GM15510 (cell line): ENCODE measurements around the gene NHP2.

Experiments used
- POLR2A ChIP-seq: IDR thresholded peaks from 3 replicates; pipeline ENCODE4 v1.6.1; 2011; ENCODE audit warnings: borderline replicate concordance; ENCODE audit not compliant: insufficient read length; ENCODE audit errors: extremely low read depth

Gene NHP2

GRCh38 chr5:178153530-178154340 lies at the start of gene NHP2:
NHP2 (minus strand) TSS chr5:178153885; CDS start chr5:178153817, 68 bp downstream.
- peak; percentile 58 for TF ChIP-seq POLR2A

DNA sequence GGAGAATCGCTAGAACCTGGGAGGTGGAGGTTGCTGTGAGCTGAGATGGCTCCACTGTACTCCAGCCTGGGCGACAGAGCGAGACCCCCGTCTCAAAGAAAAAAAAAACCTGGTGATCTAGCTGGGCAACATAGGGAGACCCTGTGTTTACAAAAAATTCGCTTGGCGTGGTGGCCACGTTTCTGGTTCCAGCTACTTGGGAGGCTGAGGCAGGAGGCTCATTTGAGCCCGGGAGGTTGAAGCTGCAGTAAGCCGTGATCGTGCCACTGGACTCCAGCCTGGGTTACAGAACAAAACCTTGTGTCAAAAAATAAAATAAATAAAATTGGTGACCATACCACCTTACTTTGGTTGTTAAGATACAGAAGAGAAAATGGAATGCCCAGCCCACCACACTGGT lies 48.9 kb upstream of the NHP2 start:
- no peak for TF ChIP-seq POLR2A

- no peak for TF ChIP-seq POLR2A
Measured at GRCh38 chr5:178201927-178202235, 48.2 kb upstream of the NHP2 start.

- no peak for TF ChIP-seq POLR2A
Measured at GRCh38 chr5:178201221-178201926, 47.7 kb upstream of the NHP2 start.

- TF ChIP-seq POLR2A: no peak
Measured at GRCh38 chr5:178199581-178200434, 46.1 kb upstream of the NHP2 start.

DNA sequence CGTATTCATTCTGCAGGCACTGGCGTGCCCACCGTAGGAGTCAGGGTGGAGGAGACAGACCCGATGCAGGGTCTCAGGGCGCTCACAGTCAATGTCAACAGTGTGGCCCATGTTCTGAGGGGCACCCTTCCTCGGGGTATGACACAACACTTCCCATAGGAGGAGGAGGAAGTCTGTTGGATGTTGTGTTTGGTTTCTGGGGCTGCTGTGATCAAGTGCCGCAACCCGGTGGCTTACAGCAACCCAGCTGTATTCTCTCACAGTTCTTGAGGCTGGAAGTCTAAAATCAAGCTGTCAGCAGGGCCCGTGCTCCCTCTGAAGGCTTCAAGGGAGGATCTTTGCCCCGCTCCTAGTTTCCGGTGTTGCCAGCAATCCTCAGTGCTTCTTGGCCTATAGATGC lies 45.0 kb upstream of the NHP2 start:
- no peak for TF ChIP-seq POLR2A

DNA sequence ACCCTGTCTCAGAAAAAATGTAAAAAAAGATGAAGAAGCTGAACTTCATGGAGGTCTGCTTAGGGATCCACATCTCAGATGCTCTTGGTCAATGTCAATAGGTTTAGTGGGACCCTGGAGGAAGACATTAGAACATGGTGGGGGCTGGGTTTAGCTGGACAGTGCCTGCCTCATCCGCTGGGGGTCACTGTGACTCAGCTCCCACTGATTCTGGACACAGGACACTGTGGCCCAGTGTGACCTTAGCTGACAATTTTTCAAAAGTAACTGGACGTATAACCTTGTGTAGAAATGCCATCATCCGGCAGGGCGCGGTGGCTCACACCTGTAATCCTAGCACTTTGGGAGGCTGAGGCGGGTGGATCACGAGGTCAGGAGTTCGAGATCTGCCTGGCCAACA lies 43.3 kb upstream of the NHP2 start:
- TF ChIP-seq POLR2A: no peak

GRCh38 chr5:178196281-178196812 lies 42.7 kb upstream of the NHP2 start:
- no peak for TF ChIP-seq POLR2A

GRCh38 chr5:178194026-178194425 lies 40.3 kb upstream of the NHP2 start:
- no peak for TF ChIP-seq POLR2A

GRCh38 chr5:178193251-178193809 lies 39.6 kb upstream of the NHP2 start:
- no peak for TF ChIP-seq POLR2A

DNA sequence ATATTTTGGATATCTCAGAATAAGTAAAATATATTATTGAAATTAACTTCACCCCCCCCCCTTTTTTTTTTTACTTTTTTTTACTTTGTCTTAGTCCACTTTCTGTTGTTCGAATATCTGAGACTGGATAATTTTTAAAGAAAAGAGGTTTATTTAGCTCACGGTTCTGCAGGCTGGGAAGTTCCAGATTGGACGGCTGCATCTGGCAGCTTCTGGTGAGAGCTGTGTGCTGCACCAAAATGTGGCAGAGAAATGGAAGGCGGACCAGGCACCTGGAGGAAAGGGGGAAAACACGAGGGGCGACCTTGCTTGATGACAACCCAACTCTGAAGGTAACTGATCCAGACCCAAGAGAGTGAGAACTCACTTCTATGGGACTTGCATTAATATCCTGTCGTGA lies 39.1 kb upstream of the NHP2 start:
- no peak for TF ChIP-seq POLR2A

DNA sequence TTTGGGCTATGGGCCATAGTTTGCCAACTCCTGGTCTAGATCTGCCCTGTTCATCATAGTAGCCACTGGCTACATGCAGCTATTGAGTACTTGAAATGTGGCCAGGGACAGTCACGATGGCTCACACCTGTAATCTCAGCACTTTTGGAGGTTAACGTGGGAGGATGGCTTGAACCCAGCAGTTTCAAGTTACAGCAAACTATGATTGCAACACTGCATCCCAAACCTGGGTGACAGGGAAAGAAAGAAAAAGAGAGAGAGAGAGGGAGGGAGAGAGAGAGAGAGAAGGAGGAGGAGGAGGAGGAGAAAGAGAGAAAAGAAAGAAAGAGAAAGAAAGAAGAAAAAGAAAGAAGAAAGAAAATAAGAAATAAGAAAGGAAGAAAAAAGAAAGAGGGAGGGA lies 38.6 kb upstream of the NHP2 start:
- no peak for TF ChIP-seq POLR2A

DNA sequence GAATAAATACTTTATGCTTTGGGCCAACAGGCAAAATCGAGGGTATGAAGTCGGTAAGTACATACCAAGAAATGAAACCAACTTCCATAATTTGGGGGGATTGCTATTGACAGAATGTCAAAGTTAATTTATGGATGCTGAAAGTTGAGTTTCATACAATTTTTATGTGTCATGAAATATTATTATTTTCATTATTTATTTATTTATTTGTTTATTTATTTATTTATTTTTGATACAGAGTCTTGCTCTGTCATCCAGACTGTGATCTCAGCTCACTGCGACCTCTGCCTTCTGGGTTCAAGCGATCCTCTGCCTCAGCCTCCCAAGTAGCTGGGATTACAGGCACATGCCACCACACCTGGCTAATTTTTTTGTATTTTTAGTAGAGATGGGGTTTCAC lies 38.0 kb upstream of the NHP2 start:
- no peak for TF ChIP-seq POLR2A

DNA sequence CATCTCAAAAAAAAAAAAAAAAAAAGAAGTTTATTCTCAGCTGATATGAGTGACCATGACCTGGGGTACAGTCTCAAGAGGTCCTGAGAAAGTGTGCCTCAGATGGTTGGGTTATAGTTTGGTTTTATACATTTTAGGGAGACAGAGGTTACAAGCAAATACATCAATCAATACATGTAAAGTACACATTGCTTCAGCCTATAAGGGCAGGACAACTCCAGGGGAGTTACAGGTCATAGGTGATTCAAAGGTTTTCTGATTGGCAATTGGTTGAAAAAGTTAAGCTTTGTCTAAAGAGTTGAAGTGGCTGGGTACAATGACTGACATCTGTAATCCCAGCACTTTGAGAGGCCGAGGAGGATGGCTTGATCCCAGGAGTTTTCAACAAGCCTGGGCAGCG lies 35.7 kb upstream of the NHP2 start:
- TF ChIP-seq POLR2A: no peak

GRCh38 chr5:178187014-178187413 lies 33.3 kb upstream of the NHP2 start, which contains the start of gene GMCL2:
GMCL2 (minus strand) TSS chr5:178187371; CDS start chr5:178187299, 72 bp downstream.
- no peak for TF ChIP-seq POLR2A
